Measurements from ENCODE around the gene NBEA.

The NBEA gene

GRCh38 chr13:35190241-35190640 is 248.2 kb downstream of the NBEA start:
- Histone ChIP-seq H3K9me3 (ENCODE audit: low read length) (no peaks in the 10 kb centered on the region), H3K27me3 (ENCODE audit: control insufficient read depth in 1 of 2, insufficient read depth in 2 of 2, low read length in 2 of 2) (no peaks in the 10 kb centered on the region), H3K9ac (ENCODE audit: low read length) (no peak overlapping the region), H3K4me1 (ENCODE audit: insufficient read depth, low read length) (no peaks in the 10 kb centered on the region), H3K27ac (ENCODE audit: low read depth, low read length) (no peak overlapping the region), H3K4me3 (ENCODE audit: low read depth in 1 of 2, low read length in 2 of 2) (no peak overlapping the region), H3K36me3 (ENCODE audit: insufficient read depth, low read length) (no peaks in the 10 kb centered on the region)

GRCh38 chr13:35191883-35192282 is 249.8 kb downstream of the NBEA start:
- no peaks in the 10 kb centered on the region for H3K27me3 ChIP-seq (ENCODE audit: control insufficient read depth in 1 of 2, insufficient read depth in 2 of 2, low read length in 2 of 2)
- H3K9me3 ChIP-seq (ENCODE audit: low read length), result no peaks in the 10 kb centered on the region
- H3K4me3 ChIP-seq (ENCODE audit: low read depth in 1 of 2, low read length in 2 of 2), result no peak overlapping the region
- no peaks in the 10 kb centered on the region for H3K4me1 ChIP-seq (ENCODE audit: insufficient read depth, low read length)
- no peak overlapping the region for H3K9ac ChIP-seq (ENCODE audit: low read length)
- H3K27ac ChIP-seq (ENCODE audit: low read depth, low read length), result no peak overlapping the region
- no peaks in the 10 kb centered on the region for H3K36me3 ChIP-seq (ENCODE audit: insufficient read depth, low read length)

- no peaks in the 10 kb centered on the region for H3K9me3 ChIP-seq (ENCODE audit: low read length)
- no peaks in the 10 kb centered on the region for H3K36me3 ChIP-seq (ENCODE audit: insufficient read depth, low read length)
- no peaks in the 10 kb centered on the region for H3K4me1 ChIP-seq (ENCODE audit: insufficient read depth, low read length)
- no peak overlapping the region for H3K9ac ChIP-seq (ENCODE audit: low read length)
- H3K4me3 ChIP-seq (ENCODE audit: low read depth in 1 of 2, low read length in 2 of 2), result no peak overlapping the region
- no peak overlapping the region for H3K27ac ChIP-seq (ENCODE audit: low read depth, low read length)
- H3K27me3 ChIP-seq (ENCODE audit: control insufficient read depth in 1 of 2, insufficient read depth in 2 of 2, low read length in 2 of 2), result no peaks in the 10 kb centered on the region
Observed at GRCh38 chr13:35198613-35199200, 256.6 kb downstream of the NBEA start.

GRCh38 chr13:35208587-35208986 is 266.5 kb downstream of the NBEA start:
- Histone ChIP-seq H3K36me3 (ENCODE audit: insufficient read depth, low read length) (no peaks in the 10 kb centered on the region), H3K4me3 (ENCODE audit: low read depth in 1 of 2, low read length in 2 of 2) (no peak overlapping the region), H3K4me1 (ENCODE audit: insufficient read depth, low read length) (no peaks in the 10 kb centered on the region), H3K9me3 (ENCODE audit: low read length) (no peaks in the 10 kb centered on the region), H3K27ac (ENCODE audit: low read depth, low read length) (no peak overlapping the region), H3K9ac (ENCODE audit: low read length) (no peak overlapping the region), H3K27me3 (ENCODE audit: control insufficient read depth in 1 of 2, insufficient read depth in 2 of 2, low read length in 2 of 2) (no peaks in the 10 kb centered on the region)

GRCh38 chr13:35210261-35210660 is 268.2 kb downstream of the NBEA start:
- Histone ChIP-seq H3K9me3 (ENCODE audit: low read length) (no peaks in the 10 kb centered on the region), H3K27ac (ENCODE audit: low read depth, low read length) (no peak overlapping the region), H3K4me3 (ENCODE audit: low read depth in 1 of 2, low read length in 2 of 2) (no peak overlapping the region), H3K4me1 (ENCODE audit: insufficient read depth, low read length) (no peaks in the 10 kb centered on the region), H3K27me3 (ENCODE audit: control insufficient read depth in 1 of 2, insufficient read depth in 2 of 2, low read length in 2 of 2) (no peaks in the 10 kb centered on the region), H3K36me3 (ENCODE audit: insufficient read depth, low read length) (no peaks in the 10 kb centered on the region), H3K9ac (ENCODE audit: low read length) (no peak overlapping the region)

- Histone ChIP-seq H3K9me3 (ENCODE audit: low read length) (no peaks in the 10 kb centered on the region), H3K9ac (ENCODE audit: low read length) (no peak overlapping the region), H3K27me3 (ENCODE audit: control insufficient read depth in 1 of 2, insufficient read depth in 2 of 2, low read length in 2 of 2) (no peaks in the 10 kb centered on the region), H3K36me3 (ENCODE audit: insufficient read depth, low read length) (no peaks in the 10 kb centered on the region), H3K4me1 (ENCODE audit: insufficient read depth, low read length) (no peaks in the 10 kb centered on the region), H3K4me3 (ENCODE audit: low read depth in 1 of 2, low read length in 2 of 2) (no peak overlapping the region), H3K27ac (ENCODE audit: low read depth, low read length) (no peak overlapping the region)
Observed at GRCh38 chr13:35211949-35212348, 269.9 kb downstream of the NBEA start.

GRCh38 chr13:35213911-35214310 is 271.8 kb downstream of the NBEA start:
- no peaks in the 10 kb centered on the region for H3K36me3 ChIP-seq (ENCODE audit: insufficient read depth, low read length)
- no peaks in the 10 kb centered on the region for H3K27me3 ChIP-seq (ENCODE audit: control insufficient read depth in 1 of 2, insufficient read depth in 2 of 2, low read length in 2 of 2)
- no peaks in the 10 kb centered on the region for H3K9me3 ChIP-seq (ENCODE audit: low read length)
- H3K4me1 ChIP-seq (ENCODE audit: insufficient read depth, low read length), result no peaks in the 10 kb centered on the region
- no peak overlapping the region for H3K9ac ChIP-seq (ENCODE audit: low read length)
- no peak overlapping the region for H3K27ac ChIP-seq (ENCODE audit: low read depth, low read length)
- no peak overlapping the region for H3K4me3 ChIP-seq (ENCODE audit: low read depth in 1 of 2, low read length in 2 of 2)

GRCh38 chr13:35216131-35216530 is 274.1 kb downstream of the NBEA start:
- H3K36me3 ChIP-seq (ENCODE audit: insufficient read depth, low read length), result no peaks in the 10 kb centered on the region
- no peak overlapping the region for H3K4me3 ChIP-seq (ENCODE audit: low read depth in 1 of 2, low read length in 2 of 2)
- no peak overlapping the region for H3K9ac ChIP-seq (ENCODE audit: low read length)
- no peaks in the 10 kb centered on the region for H3K9me3 ChIP-seq (ENCODE audit: low read length)
- no peaks in the 10 kb centered on the region for H3K27me3 ChIP-seq (ENCODE audit: control insufficient read depth in 1 of 2, insufficient read depth in 2 of 2, low read length in 2 of 2)
- H3K27ac ChIP-seq (ENCODE audit: low read depth, low read length), result no peak overlapping the region
- no peaks in the 10 kb centered on the region for H3K4me1 ChIP-seq (ENCODE audit: insufficient read depth, low read length)

- Histone ChIP-seq H3K4me3 (ENCODE audit: low read depth in 1 of 2, low read length in 2 of 2) (no peak overlapping the region), H3K27me3 (ENCODE audit: control insufficient read depth in 1 of 2, insufficient read depth in 2 of 2, low read length in 2 of 2) (no peaks in the 10 kb centered on the region), H3K27ac (ENCODE audit: low read depth, low read length) (no peak overlapping the region), H3K9ac (ENCODE audit: low read length) (no peak overlapping the region), H3K36me3 (ENCODE audit: insufficient read depth, low read length) (no peaks in the 10 kb centered on the region), H3K9me3 (ENCODE audit: low read length) (no peaks in the 10 kb centered on the region), H3K4me1 (ENCODE audit: insufficient read depth, low read length) (no peaks in the 10 kb centered on the region)
Observed at GRCh38 chr13:35219021-35219420, 277.0 kb downstream of the NBEA start.

GRCh38 chr13:35225159-35225558 is 283.1 kb downstream of the NBEA start:
- Histone ChIP-seq H3K4me1 (ENCODE audit: insufficient read depth, low read length) (no peaks in the 10 kb centered on the region), H3K9me3 (ENCODE audit: low read length) (no peaks in the 10 kb centered on the region), H3K27me3 (ENCODE audit: control insufficient read depth in 1 of 2, insufficient read depth in 2 of 2, low read length in 2 of 2) (no peaks in the 10 kb centered on the region), H3K4me3 (ENCODE audit: low read depth in 1 of 2, low read length in 2 of 2) (no peak overlapping the region), H3K27ac (ENCODE audit: low read depth, low read length) (no peak overlapping the region), H3K9ac (ENCODE audit: low read length) (no peak overlapping the region), H3K36me3 (ENCODE audit: insufficient read depth, low read length) (no peaks in the 10 kb centered on the region)

GRCh38 chr13:35225582-35225981 is 283.5 kb downstream of the NBEA start:
- Histone ChIP-seq H3K4me1 (ENCODE audit: insufficient read depth, low read length) (no peaks in the 10 kb centered on the region), H3K9me3 (ENCODE audit: low read length) (no peaks in the 10 kb centered on the region), H3K4me3 (ENCODE audit: low read depth in 1 of 2, low read length in 2 of 2) (no peak overlapping the region), H3K27me3 (ENCODE audit: control insufficient read depth in 1 of 2, insufficient read depth in 2 of 2, low read length in 2 of 2) (no peaks in the 10 kb centered on the region), H3K9ac (ENCODE audit: low read length) (no peak overlapping the region), H3K36me3 (ENCODE audit: insufficient read depth, low read length) (no peaks in the 10 kb centered on the region), H3K27ac (ENCODE audit: low read depth, low read length) (no peak overlapping the region)

GRCh38 chr13:35228536-35228935 is 286.5 kb downstream of the NBEA start:
- no peak overlapping the region for H3K4me3 ChIP-seq (ENCODE audit: low read depth in 1 of 2, low read length in 2 of 2)
- H3K27me3 ChIP-seq (ENCODE audit: control insufficient read depth in 1 of 2, insufficient read depth in 2 of 2, low read length in 2 of 2), result no peaks in the 10 kb centered on the region
- no peaks in the 10 kb centered on the region for H3K9me3 ChIP-seq (ENCODE audit: low read length)
- no peak overlapping the region for H3K9ac ChIP-seq (ENCODE audit: low read length)
- no peaks in the 10 kb centered on the region for H3K4me1 ChIP-seq (ENCODE audit: insufficient read depth, low read length)
- peaks cover 4% of the 10 kb centered on the region for H3K36me3 ChIP-seq (ENCODE audit: insufficient read depth, low read length)
- no peak overlapping the region for H3K27ac ChIP-seq (ENCODE audit: low read depth, low read length)

All from muscle layer of colon (tissue), 2 donors.